SW480 (cell line): ENCODE data around the gene SLC2A5.
"Not testable (repeated sequence)": the region's sequence is repeated elsewhere in the genome, so short reads cannot be mapped to it uniquely, and the experiment has no call there.

Source experiments
- DNase-seq: peaks from one replicate; pipeline ENCODE4 v3.0.0-alpha.2; 2016; ENCODE audit warnings: low spot score

The SLC2A5 gene

GRCh38 chr1:9005395-9005708 is 64.1 kb downstream of the SLC2A5 start:
- DNase-seq, result no peak

GRCh38 chr1:9004700-9005394 is 64.6 kb downstream of the SLC2A5 start:
- DNase-seq, result peak; percentile 44

GRCh38 chr1:9004031-9004699 is 65.3 kb downstream of the SLC2A5 start:
- DNase-seq, result no peak

- not testable (repeated sequence) for DNase-seq
These were observed 67.2 kb downstream of the SLC2A5 start for GRCh38 chr1:9002215-9002560.

DNA sequence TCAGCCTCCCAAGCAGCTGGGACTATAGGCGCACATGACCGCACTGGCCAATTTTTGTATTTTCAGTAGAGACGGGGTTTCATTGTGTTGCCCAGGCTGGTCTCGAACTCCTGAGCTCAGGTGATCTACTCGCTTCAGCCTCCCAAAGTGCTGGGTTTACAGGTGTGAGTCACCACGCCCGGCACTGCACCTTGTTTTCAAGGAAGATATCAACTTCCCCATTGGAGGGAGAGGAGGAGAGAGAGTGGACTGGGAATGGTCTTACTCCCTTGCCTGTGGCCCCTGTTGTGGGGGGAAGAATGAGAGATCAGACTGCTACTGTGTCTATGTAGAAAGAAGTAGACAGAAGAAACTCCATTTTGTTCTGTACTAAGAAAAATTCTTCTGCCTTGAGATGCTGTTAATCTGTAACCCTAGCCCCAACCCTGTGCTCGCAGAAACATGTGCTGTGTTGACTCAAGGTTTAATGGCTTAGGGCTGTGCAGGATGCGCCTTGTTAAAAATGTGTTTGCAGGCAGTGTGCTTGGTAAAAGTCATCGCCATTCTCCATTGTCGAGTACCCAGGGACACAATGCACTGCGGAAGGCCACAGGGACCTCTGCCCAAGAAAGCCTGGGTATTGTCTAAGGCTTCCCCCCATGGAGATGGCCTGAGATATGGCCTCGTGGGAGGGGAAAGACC is 67.8 kb downstream of the SLC2A5 start:
- not testable (repeated sequence) for DNase-seq

DNA sequence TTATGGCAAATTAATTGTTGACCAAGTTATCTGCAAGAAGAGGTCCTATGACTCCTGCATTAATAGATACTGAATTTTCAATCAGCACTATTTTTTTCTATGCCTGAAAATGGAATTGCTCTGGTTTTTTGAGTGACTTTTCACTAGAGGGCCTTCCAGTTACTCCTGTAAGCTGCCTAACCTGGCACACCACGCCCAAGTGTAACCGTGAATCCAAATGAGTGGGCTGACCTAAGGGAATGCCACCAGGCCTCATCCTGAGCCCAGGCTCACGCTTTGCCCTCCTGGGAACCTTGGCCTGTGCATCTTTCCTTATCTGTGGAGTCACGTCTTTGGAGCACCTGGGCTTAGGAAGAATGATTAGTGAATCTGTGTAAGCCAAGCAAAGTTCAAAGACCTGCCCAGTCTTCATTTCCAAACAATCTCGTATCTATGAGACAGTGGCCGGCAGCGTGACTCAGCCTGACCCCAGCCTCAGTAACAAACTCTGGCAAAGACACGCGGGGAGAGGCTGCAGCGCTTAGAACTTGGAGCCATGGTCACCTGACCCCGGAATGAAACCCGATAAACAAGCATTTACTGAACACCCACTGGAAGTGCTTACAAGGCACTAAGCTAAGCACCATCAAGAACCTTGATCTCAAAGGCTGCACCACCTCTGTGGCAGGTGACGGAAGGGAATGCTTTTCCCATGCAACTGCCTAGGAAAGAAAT is 75.3 kb downstream of the SLC2A5 start:
- not testable (repeated sequence) for DNase-seq

DNA sequence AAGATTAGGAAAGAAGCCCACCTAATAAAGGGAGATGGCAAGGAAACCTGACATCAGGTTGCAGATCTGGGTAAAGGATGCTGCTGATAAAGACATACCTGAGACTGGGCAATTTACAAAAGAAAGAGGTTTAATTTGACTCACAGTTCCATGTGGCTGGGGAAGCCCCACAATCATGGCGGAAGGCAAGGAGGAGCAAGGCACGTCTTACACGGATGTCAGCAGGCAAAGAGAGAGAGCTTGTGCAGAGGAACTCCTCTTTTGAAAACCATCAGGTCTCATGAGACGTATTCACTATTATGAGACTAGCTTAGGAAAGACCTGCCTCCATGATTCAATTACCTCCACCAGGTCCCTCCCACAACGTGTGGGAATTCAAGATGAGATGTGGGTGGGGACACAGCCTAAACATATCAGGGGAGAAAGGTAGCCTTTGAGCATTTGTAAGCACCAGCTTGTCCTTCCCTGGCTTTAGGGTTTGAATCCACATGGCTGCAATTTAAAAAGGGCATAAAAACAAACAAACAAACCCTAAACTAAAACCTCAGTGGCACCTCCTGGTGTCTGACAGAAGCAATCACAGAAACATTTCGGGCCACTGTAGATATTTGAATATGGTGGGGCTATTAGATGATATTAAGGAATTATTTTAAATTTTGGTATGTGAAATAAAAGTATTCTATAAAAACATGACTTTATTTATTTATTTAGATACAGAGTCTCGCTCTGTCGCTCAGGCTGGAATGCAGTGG is 76.3 kb downstream of the SLC2A5 start:
- DNase-seq, result no peak

DNA sequence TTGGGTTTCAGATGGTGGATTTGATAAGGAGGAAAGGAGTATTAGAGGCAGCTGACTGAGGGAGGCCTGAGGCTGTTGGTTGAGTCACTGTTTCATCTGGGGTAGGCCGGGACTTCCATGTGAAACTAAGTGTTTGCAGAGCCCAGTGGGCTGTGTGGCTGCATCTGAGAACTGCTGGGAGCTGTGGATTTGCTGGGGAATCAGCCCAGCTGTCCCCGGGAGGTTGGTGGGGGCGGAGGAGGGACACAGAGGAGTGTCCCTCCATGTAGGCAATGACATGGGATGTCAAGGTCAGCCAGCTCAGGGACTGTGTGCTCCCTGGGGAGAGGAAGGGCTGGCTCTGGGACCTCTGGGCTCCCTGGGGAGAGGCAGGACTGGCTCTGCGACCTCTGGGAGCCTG is 79.6 kb downstream of the SLC2A5 start:
- DNase-seq, result no peak

- no peak for DNase-seq
These were observed 80.4 kb downstream of the SLC2A5 start for GRCh38 chr1:8989061-8989460.

GRCh38 chr1:8988618-8988967 is 80.8 kb downstream of the SLC2A5 start:
- DNase-seq, result no peak

DNA sequence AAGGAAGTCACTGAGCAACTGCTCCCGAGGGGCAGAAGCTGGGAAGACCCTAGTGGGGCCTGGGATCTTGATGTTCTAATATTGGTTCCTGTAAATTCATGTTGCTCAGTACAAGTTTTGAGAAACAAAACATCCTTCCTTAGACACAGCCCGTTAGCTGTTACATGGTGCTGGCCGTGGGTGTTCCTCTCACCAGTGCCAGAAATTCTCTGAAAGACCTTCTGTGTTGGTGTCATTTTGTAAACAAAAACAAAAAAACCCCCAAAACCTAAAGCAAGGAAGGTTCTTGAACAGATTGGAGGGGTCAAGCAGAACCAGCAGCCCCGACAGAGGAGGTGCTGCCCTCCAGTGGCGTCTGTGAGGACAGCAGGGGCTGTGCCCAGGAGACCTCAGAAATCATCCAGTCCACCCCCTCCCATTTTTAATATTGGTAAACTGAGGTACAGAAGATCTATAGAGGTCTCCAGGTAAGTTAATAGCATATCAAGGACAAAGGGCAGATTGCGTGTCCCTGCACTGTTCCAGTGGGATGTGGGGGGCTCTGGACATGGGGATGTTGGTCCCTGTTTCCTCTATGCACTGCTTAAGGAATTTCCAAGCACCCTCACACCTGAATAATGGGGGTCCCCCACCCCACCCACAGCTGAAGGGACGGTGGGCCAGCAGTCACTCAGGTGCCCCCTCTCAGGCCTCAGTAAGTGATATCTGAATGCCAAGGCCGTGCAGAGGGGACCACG is 81.4 kb downstream of the SLC2A5 start:
- DNase-seq, result peak; percentile 21

- DNase-seq, result no peak
These were observed 82.6 kb downstream of the SLC2A5 start for GRCh38 chr1:8986814-8987190.

GRCh38 chr1:8985915-8986813 is 83.3 kb downstream of the SLC2A5 start:
- peak; percentile 36 for DNase-seq
